ENCODE measurements around the gene IKZF2. TPM values are rescaled to one million over a fixed set of nuclear protein-coding genes. Genes with fewer than 3 reads are reported as not detected.
A peak's percentile ranks its signal among the peaks of the same experiment; 100 is the strongest.

The IKZF2 gene
- total and polyA plus RNA-seq, 2 experiments from 2014 or later, result 2.6 to 10.1 TPM

- no peak overlapping the region for H3K4me3 Mint-ChIP-seq
- Histone ChIP-seq H3K79me2 (replicated peaks; ENCODE audit: insufficient read depth) (no peaks in the 10 kb centered on the region), H3K4me3 (no peak overlapping the region), H3F3A (replicated peaks; ENCODE audit: low read depth) (no peaks in the 10 kb centered on the region), H3K9me2 (ENCODE audit: insufficient read depth) (no peaks in the 10 kb centered on the region), H3K27me3 (ENCODE audit: insufficient read depth) (no peaks in the 10 kb centered on the region), H4K20me1 (replicated peaks; ENCODE audit: insufficient read depth) (no peaks in the 10 kb centered on the region), H3K27ac (ENCODE audit: low read depth) (no peak overlapping the region), H3K4me1 (ENCODE audit: insufficient read depth) (no peaks in the 10 kb centered on the region), H2AFZ (0 out of 2 replicates have a peak overlapping the region, but pooled peaks have one; percentile 1), H3K36me3 (ENCODE audit: insufficient read depth) (no peaks in the 10 kb centered on the region), H3K4me2 (no peak overlapping the region)
- H3K27ac Mint-ChIP-seq, result no peak overlapping the region
- peaks cover 6% of the 10 kb centered on the region; the same call in 2 of the 3 replicates for H3K4me1 Mint-ChIP-seq
- ATAC-seq, result peak; percentile 66
- TF ChIP-seq POLR2AphosphoS5 (IDR thresholded peaks at IDR 0.05; ENCODE audit: low read depth) (no peak), STAT1 (IDR thresholded peaks at IDR 0.05; ENCODE audit: unreplicated experiment) (no peak), CTCF (conservative IDR thresholded peaks at IDR 0.05; ENCODE audit: low read depth in 2 of 2) (no peak), ETS1 (IDR thresholded peaks at IDR 0.05) (no peak), NANOG (IDR thresholded peaks at IDR 0.05; ENCODE audit: borderline replicate concordance) (no peak), ZNF331 (CRISPR knock-in tag; IDR thresholded peaks at IDR 0.05; ENCODE audit: low read depth) (no peak), ZNF462 (CRISPR knock-in tag; IDR thresholded peaks at IDR 0.05) (no peak), EZH2phosphoT487 (IDR thresholded peaks at IDR 0.05; ENCODE audit: unreplicated experiment) (no peak), REST (IDR thresholded peaks at IDR 0.05; ENCODE audit: unreplicated experiment) (no peak), EZH2 (IDR thresholded peaks at IDR 0.05; ENCODE audit: low read depth, unreplicated experiment) (no peak), CREB1 (CRISPR knock-in tag; IDR thresholded peaks at IDR 0.05; ENCODE audit: low read depth) (no peak), JUNB (IDR thresholded peaks at IDR 0.05; ENCODE audit: unreplicated experiment) (no peak)
- H3K27me3 Mint-ChIP-seq (ENCODE audit: insufficient read depth, low read depth, poor library complexity), result no peaks in the 10 kb centered on the region
- H3K9me3 Mint-ChIP-seq, result no peaks in the 10 kb centered on the region
- peak; percentile 56 for DNase-seq (ENCODE audit: low spot score)
- H3K36me3 Mint-ChIP-seq (ENCODE audit: low read depth), result no peaks in the 10 kb centered on the region
These were observed 153.8 kb downstream of the IKZF2 start for GRCh38 chr2:212997526-212998020.
